ENCODE results near the gene NEU2.
A peak's percentile ranks its signal among the peaks of the same experiment; 100 is the strongest.
"Not testable (repeated sequence)": the region's sequence is repeated elsewhere in the genome, so short reads cannot be mapped to it uniquely, and the experiment has no call there.

NEU2 gene

DNA sequence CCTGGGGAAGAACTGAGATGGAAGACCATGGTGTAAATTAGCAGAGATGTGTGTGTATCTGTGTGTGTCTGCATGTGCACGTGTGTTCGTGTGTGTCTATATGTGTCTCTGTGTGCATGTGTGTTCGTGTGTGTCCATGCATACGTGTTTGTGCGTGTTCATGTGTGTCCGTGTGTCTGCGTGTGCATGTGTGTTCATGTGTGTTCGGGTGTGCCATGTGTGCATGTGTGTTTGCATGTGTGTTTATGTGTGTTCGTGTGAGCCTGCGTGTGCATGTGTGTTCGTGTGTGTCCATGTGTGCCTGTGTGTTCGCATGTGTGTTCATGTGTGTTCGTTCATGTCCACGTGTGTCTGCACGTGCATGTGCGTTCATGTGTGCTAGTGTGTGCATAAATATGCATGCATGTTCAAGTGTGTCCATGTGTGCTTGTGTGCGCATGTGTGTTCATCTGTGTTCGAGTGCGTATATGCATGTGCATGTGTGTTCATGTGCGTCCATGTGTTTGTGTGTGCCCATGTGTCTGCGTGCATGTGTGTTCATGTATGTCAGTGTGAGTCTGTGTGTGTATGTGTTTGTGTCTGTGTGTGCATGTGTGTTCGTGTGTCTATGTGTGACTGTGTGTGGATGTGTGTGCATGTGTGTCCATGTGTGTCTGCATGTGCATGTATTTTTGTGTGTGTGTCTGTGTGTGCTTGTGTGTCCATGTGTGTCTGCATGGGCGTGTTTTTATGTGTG is 3.1 kb downstream of the NEU2 start:
- no peak for DNase-seq (ENCODE audit: low read depth)

DNA sequence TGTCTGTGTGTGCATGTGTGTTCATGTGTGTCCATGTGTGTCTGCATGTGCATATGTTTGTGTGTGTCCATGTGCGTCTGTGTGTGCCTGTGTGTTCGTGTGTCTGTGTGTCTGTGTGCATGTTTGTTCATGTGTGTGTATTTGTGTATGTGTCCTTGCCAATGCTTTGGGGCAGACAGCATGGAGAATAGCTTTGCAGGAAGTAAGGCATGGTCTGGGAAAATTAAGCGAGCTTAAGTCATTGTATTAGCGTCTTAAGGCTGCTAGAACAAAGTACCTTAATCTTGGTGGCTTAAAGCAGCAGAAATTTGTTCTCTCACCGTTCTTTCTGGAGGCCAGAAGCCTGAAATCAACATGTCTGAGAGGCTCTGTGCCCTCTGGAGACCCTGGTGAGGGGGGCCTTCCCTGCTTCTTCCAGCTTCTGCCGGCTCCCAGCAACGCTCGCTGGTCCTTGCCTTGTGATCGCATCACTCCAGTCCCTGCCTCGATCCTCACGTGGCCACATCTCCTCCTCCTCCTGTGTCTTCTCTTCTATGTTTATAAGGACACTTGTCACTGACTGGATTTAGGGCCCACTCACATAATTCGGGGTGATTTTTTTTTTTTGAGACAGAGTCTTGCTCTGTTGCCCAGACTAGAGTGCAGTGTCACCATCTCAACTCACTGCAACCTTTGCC is 3.8 kb downstream of the NEU2 start:
- DNase-seq (ENCODE audit: low read depth), result no peak

GRCh38 chr2:233037078-233037477 is 4.6 kb downstream of the NEU2 start:
- peak; percentile 68 for DNase-seq (ENCODE audit: low read depth)

DNA sequence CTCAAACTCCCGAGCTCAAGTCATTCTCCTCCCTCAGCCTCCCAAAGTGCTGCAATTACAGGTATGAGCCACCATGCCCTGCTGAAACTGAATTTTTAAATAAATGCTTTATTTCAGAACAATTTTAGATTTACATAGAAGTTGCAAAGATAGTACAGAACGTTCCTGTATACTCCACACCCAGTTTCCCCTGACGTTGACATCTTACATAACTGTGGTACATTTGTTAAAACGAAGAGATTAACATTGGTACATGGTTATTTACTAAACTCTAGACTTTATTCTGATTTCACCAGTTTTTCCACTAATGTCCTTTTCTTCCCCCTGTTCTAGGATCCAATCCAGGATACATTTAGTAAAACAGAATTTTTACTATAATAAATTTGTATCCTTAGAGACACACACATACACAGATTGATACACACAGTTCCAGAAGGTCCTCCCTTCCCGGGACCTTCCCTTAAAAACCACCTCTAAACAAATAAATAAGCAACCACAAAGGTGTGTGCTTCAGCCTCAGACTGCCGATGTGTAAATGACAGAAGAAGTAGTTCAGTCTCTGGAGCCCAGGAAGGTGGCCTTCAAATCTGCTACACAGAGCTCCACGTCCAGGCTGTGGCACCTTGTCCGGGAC is 6.9 kb downstream of the NEU2 start:
- peak; percentile 23 for DNase-seq (ENCODE audit: low read depth)

DNA sequence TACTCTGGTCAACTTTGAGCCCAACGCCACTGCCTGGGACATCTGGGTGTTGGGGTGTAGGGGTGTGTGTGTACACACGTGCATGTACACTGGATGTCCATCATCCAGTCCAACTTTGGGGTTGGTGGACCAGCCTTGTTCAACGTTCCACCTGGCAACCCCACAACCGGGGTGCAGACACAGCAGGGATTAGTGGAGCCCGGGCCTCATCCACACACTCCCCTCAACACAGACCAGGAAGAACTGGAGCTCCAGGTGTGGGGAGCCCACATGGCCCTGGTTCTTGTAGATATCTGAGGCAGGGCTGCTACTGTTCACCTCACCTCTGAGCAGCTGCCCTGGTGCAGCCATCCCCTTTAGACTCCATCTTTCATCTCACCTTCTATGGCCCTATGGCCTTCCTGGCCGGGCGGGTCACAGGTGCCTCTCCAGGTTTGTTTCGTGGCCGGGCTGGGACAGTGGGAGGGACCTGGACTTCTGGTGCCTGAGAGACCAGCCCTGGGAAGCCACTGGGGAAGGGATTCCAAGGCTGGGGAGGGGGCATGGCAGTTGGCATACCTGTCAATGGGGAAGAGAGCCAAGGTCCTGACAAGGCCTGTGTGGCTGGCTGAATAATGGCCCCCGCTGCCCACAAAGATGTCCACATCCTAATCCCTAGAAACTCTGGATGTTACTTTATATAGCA is 7.5 kb downstream of the NEU2 start:
- no peak for DNase-seq (ENCODE audit: low read depth)

DNA sequence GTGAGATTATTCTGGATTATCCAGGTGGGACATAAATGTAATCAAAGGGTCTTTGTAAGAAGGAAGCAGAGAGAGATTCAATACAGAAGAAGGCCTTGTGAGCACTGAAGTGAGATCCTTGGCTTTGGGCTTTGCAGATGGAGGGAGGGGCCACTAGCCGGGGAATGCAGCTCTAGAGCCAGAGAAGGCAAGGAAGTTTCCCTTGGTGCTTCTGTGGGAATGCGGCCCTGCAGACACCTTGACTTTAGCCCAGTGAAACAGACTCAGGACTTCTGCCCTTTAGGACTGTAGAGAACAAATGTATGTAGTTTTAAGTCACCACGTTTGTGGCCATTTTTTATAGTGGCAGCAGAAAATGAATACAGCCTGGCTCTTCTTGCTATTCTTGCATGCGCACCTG is 8.1 kb downstream of the NEU2 start:
- no peak for DNase-seq (ENCODE audit: low read depth)

DNA sequence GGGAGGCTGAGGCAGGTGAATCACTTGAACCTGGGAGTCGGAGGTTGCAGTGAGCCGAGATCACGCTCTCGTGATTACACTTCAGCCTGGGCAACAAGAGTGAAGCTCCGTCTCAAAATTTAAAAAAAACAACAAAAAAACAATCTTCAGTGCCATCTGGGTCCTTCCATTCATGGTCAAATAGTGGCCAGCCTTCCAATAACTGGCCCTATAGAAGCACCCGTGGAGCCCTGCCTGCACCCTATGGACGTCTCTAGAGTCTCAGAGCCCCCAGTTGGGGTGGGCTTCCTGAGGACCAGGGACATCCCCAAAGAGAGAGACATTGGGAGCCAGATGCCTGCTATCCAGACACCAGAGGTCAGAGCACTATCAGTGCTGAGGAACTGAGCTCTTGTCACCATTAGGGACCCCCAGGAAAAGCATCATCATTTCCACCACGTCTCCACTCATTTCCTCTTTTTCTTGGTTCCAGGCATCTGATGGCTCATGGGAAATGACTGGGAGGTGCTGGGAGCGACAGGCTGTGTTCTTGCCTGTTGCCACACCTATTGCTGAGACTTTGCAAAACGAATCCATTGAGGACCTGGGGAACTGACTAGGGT is 9.4 kb downstream of the NEU2 start:
- no peak for DNase-seq (ENCODE audit: low read depth)

DNA sequence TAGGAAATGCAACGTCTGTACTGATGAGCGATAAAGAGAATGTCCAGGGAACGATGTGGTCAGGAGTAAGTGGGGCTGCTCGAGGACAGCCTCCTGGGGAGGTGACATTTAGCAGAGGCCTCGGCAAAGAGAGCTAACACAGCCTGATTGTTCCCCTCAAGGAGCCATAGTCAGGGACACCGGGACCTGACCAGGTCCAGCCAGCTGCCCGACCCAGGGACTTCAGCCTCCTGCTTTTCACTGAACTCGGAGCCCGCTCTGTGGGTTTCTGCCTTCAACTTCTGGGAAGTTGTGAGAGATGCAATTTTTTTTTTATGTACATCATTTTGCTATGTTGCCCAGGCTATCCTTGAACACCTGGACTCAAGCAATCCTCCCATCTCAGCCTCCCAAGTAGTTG is 10.1 kb downstream of the NEU2 start:
- DNase-seq (ENCODE audit: low read depth), result no peak

DNA sequence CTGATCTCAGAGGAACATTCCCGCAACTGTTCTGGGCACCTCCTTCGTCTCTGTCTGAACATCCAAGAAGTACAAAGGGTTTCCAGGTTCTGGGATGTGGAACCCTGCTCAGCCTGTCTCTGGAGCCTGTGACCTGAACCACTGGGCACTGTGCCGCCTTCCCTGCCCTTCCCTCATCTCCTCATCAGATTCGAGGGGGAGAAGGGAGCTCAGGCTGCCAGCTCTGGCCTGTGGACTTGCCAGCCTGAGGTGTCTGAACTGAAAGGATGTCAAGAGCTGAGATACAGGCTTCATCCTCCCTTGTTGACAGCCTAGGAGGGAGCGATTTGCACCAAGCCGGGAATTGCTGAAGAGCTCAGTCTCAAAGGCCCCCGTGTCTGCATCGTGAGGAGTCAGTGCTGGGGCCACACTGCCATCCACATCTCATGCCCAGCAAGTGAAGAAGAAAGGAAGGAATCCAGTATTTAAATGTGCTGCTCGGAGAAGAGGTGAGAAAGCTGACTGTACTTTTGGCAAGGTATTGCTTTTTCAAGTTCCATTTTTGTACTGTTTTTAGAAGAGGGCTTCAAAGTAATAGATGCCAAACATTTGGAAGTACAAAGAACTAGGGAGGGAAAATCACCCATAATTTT is 12.6 kb downstream of the NEU2 start:
- no peak for DNase-seq (ENCODE audit: low read depth)

DNA sequence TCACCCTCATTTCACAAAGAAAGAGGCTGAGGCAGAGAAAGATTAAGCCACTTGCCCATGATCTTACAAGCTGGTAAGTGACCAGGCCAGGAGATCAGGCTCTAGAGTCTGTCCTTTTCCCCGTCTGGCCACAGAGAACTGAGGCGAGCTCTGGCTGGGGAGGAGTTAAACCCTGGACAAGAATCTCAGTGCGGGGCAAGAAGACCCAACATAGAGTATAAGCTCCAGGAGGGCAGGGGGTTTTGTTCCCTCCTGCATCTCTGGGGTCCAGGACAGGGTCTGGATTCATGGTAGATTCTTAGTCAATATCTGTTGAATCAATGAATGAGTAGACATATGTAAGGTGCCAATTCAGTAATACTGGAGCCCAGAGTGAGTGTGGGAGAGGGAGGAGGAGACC is 14.7 kb downstream of the NEU2 start:
- no peak for DNase-seq (ENCODE audit: low read depth)

GRCh38 chr2:233047667-233048066 is 15.2 kb downstream of the NEU2 start:
- no peak for DNase-seq (ENCODE audit: low read depth)

DNA sequence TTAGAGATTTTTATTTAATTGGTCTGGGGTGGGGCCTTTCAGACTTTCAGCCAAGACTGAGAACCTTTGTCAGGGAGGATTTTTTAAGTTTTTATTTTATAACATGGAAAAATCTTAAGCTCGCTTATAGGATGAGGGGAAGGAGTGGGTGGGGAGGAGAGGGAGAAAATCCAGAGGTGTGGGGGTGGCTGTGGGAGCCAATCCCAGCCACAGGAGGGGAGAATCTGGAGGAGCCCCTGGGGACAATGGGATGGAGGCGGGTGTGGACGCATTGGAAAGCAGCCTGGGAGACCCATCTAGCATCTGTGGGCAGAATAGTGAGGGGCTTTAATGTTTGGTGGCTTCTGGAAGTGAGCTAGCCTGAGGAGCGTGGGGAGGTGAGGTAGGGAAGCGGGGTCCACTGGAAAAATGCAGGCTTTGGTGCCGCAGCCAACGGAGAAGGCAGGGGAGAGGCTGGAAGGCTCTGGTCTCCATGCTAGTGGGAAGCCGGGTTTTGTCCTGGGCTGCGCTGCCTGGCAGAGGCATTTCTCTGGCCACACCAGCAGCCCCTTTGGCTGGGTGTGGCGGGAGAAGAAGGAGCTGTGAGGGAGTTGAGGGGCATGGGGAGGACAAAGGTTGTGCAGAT is 16.2 kb downstream of the NEU2 start:
- DNase-seq (ENCODE audit: low read depth), result no peak

GRCh38 chr2:233049194-233049761 is 16.8 kb downstream of the NEU2 start:
- no peak for DNase-seq (ENCODE audit: low read depth)

GRCh38 chr2:233051241-233052149 is 19.0 kb downstream of the NEU2 start:
- DNase-seq (ENCODE audit: low read depth), result peak; percentile 54

- DNase-seq (ENCODE audit: low read depth), result not testable (repeated sequence)
Observed at GRCh38 chr2:233052517-233052916, 20.0 kb downstream of the NEU2 start.

DNA sequence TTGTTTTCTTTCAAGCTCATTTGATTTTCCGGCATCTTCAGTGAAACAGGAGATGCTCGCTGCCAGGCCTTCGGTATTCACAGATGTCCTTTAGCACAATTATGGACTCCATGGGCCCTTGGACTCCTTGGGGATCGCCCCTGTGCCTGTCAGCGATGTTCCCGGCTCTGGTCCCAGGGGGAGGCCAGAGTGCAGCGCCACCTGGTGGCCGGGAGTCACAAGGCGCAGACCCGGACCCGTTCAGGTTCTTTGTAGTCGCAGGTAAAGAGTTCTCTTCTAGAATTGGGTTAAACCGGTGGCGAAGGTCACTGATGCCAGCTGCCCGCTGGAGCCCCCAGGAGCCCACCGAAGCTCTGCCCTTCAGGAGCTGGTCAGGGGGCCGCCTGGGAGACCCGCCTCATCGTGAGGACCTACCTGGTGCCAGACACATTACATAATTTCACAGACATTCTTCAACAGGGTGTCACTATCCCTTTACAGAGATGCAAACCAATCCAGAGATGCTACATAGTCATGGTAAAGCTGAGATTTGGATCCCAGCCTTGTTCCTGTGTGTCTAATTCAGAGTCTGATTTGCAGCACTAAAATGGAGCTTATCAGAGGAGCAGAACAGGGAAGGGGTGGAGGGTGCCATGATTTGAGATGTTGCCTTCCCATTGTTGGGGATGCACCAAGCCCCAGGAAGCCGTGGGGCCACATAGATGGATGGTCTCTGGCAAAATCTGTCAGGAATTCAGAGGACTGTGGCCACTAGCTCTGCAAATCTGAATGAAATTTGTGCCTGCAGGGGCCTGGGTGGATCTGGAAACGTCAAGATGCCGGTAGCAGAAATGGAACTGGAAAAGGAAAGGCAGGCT is 21.7 kb downstream of the NEU2 start:
- peak; percentile 15 for DNase-seq (ENCODE audit: low read depth)

DNA sequence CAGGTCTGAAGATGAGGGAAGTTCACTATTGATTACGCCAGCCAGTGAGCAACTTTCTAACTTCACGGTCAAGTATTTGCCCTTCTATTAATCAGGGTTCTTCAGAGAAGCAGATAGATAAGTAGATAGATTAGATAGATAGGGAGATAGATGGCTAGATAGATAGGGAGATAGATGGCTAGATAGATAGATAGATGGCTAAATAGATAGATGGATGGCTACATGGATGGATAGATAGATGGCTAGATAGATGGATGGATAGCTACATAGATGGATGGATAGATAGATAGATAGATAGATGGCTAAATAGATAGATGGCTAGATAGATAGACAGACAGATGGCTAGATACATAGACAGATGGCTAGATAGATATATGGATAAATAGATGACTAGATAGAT is 22.9 kb downstream of the NEU2 start:
- DNase-seq (ENCODE audit: low read depth), result no peak

DNA sequence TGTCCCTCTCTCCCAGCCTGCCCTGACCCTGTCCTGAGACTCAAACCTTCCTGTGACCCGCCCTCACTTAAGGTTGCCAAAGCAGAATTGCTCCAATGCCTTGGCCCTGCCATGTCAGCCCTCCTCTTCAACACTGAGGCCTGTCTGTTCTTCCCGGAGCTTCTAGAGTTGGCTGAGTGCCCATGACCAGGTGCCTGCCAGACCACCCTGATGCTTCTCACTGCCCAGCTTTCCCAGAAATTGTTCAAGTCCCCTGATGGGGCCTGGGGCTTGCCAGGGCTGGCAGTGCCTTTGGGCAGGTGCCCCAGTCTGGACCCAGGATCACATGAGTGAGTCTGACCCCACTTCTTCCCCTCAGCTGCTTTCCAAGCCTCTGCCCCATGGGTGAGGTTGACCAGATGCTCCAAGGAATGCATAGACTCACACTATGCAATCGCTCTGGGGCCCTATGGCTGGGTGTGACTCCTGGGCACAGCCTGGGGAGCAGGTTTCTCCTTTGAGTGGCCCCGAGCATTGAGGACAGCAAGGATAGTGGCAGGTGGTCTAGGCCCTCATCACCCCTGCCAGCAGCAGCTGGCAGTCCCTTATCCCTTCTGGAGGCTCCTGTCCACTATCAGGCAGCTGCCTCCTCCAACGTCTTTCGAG is 24.6 kb downstream of the NEU2 start:
- no peak for DNase-seq (ENCODE audit: low read depth)

Data from amniotic epithelial cell (primary cell).